ENCODE results near the gene KIAA1328. TPM values are rescaled to one million over a fixed set of nuclear protein-coding genes. Genes with fewer than 3 reads are reported as not detected.

The KIAA1328 gene
- total RNA-seq, 4 donors from 2014 or later = 16.1 to 32.0 (median 20.1) TPM

GRCh38 chr18:37252854-37253393 lies 424.0 kb downstream of the KIAA1328 start:
- DNase-seq (ENCODE audit: low spot score in 2 of 2) = no peak
- TF ChIP-seq, protein P1, sequence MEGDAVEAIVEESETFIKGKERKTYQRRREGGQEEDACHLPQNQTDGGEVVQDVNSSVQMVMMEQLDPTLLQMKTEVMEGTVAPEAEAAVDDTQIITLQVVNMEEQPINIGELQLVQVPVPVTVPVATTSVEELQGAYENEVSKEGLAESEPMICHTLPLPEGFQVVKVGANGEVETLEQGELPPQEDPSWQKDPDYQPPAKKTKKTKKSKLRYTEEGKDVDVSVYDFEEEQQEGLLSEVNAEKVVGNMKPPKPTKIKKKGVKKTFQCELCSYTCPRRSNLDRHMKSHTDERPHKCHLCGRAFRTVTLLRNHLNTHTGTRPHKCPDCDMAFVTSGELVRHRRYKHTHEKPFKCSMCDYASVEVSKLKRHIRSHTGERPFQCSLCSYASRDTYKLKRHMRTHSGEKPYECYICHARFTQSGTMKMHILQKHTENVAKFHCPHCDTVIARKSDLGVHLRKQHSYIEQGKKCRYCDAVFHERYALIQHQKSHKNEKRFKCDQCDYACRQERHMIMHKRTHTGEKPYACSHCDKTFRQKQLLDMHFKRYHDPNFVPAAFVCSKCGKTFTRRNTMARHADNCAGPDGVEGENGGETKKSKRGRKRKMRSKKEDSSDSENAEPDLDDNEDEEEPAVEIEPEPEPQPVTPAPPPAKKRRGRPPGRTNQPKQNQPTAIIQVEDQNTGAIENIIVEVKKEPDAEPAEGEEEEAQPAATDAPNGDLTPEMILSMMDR (IDR thresholded peaks at IDR 0.05) = no peak
- TF ChIP-seq POLR2A (IDR thresholded peaks at IDR 0.05) = no peak
- H3K4me3 ChIP-seq (ENCODE audit: low read depth, poor library complexity, severe bottlenecking) = no peak overlapping the region
- intact Hi-C loops (cut with DNase I; ENCODE audit: low total_unique reads) = no loop called here
- 66 to 71% methylated on average over 12 of the region's 12 CpGs for WGBS, 2 donors

- intact Hi-C loops (cut with DNase I; ENCODE audit: low total_unique reads) = no loop called here
- 19 to 22% methylated on average over 14 to 22 of the region's 83 CpGs for WGBS, 2 donors
- no peak for DNase-seq (ENCODE audit: low spot score in 2 of 2)
- H3K4me3 ChIP-seq (ENCODE audit: low read depth, poor library complexity, severe bottlenecking) = no peak overlapping the region
- TF ChIP-seq, protein P1 (IDR thresholded peaks at IDR 0.05) = no peak
Measured at GRCh38 chr18:37253394-37254235, 424.7 kb downstream of the KIAA1328 start.

DNA sequence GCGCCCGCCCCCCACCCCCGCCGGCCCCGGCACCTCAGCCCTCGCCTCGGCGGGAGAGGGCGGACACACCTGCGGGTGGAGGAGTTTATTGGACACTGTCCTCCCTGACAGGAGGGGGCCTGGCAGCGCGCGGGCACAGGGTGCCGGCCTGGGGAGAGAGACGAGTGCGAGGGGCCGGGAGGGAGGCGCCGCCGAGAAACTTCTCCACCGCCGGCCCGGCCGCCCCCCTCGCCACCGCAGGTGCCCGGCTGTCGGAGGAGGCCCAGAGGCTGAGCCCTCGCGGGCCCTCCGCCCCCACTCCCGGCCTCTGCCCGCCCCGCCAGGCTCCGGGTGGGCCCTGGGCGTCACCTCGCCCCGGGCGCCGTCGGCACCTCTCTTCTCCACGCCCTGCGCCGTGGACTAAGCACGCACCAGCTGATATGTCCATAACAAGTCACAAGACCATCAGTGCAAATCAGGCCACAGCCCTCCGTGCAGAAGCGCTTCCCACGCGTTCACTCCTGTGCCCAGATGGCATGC lies 425.4 kb downstream of the KIAA1328 start:
- no peak overlapping the region for H3K4me3 ChIP-seq (ENCODE audit: low read depth, poor library complexity, severe bottlenecking)
- 7 to 11% methylated on average over 20 to 34 of the region's 49 CpGs for WGBS, 2 donors
- TF ChIP-seq, protein P1 (IDR thresholded peaks at IDR 0.05) = no peak
- TF ChIP-seq POLR2A (IDR thresholded peaks at IDR 0.05) = no peak
- intact Hi-C loops (cut with DNase I; ENCODE audit: low total_unique reads) = no loop called here
- DNase-seq (ENCODE audit: low spot score in 2 of 2) = no peak

DNA sequence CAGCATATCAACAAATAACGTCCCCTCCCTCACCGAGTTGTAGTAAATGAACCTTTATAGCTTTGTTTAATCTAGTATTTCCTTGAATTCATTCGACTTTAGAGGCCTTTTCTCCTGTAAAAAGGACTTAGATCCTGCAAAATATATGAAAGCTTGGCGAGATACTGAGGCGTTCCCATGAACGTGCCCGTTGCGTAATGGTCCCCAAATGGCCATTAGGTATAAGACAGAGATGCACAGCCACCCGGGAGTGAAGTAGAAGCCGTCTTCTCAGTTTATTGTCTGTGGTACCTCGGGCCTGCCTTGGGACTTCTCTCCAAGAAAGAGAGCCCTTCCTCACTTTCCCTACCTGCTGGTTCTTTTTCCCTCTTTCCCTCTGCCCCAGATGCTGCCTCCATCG lies 426.0 kb downstream of the KIAA1328 start:
- 78 to 82% methylated on average over 12 of the region's 12 CpGs for WGBS, 2 donors
- DNase-seq (ENCODE audit: low spot score in 2 of 2) = no peak
- intact Hi-C loops (cut with DNase I; ENCODE audit: low total_unique reads) = no loop called here
- H3K4me3 ChIP-seq (ENCODE audit: low read depth, poor library complexity, severe bottlenecking) = no peak overlapping the region
- TF ChIP-seq, protein P1 (IDR thresholded peaks at IDR 0.05) = no peak
- no peak for TF ChIP-seq POLR2A (IDR thresholded peaks at IDR 0.05)

DNA sequence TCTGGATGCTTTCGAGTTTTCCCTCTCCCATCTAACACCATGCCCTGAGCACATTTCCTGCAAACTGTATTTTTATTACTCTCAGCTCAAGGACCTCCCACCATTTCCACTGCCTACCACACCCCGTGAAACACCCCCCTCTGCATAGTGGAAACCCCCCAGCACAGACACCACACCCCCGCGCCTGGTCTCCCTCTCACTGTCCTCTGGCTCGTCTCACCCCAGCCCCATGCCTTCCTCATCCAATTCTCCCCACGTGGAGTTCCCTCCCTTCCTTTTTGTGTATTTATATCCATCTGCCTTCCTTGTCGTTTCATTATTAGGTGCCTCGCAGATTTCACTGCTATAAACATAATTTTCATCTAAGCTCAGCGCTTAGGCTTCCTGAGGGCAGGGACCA lies 429.2 kb downstream of the KIAA1328 start:
- no peak for TF ChIP-seq POLR2A (IDR thresholded peaks at IDR 0.05)
- TF ChIP-seq, protein P1 (IDR thresholded peaks at IDR 0.05) = no peak
- WGBS, 2 donors = 30 to 32% methylated on average over 9 of the region's 9 CpGs
- intact Hi-C loops (cut with DNase I; ENCODE audit: low total_unique reads) = no loop called here
- DNase-seq (ENCODE audit: low spot score in 2 of 2) = no peak
- no peak overlapping the region for H3K4me3 ChIP-seq (ENCODE audit: low read depth, poor library complexity, severe bottlenecking)

Measured in lower leg skin (tissue), 4 donors.